ENCODE results near the gene NPR2.

Gene NPR2

DNA sequence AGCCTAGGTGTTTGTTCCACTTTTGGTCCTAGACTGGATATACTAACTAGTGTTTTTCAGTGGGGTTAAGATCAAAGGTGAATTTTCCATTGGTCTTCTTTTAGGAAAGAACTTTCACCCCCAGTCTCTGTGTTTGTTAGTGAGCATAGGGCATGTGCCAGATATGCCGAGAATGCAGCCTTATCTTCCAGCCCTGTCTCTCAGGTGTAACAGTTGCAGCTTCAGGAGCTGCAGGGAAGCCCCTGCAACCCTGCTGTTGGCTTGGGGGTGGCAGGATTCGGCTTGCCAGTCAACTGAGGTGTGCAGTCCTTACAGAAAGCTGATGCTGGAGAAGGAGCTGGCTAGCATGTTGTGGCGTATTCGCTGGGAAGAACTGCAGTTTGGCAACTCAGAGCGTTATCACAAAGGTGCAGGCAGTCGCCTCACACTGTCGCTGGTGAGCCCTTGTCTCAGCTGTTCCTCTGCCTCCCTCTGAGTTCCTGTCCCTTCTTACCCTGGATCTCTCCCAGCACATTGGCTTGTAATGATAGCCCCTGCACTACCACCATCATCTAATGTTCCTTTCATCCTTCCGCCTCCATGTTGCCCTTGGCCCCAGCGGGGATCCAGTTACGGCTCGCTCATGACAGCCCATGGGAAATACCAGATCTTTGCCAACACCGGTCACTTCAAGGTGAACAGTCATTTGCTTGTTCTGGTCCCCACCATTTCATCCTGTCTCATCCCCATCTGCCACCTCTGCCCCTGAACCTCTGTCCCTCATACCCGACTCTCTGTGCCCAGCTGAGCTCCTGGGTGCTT is 10.1 kb downstream of the NPR2 start:
- TF ChIP-seq LEF1 (IDR thresholded peaks at IDR 0.05; ENCODE audit: borderline replicate concordance), result no peak
- TF ChIP-seq HDGF (IDR thresholded peaks at IDR 0.05; ENCODE audit: borderline replicate concordance), result no peak
- no peak for DNase-seq (ENCODE audit: extremely low spot score)
- POLR2A ChIA-PET, result no interaction called here
- CTCF ChIA-PET, result no interaction called here

DNA sequence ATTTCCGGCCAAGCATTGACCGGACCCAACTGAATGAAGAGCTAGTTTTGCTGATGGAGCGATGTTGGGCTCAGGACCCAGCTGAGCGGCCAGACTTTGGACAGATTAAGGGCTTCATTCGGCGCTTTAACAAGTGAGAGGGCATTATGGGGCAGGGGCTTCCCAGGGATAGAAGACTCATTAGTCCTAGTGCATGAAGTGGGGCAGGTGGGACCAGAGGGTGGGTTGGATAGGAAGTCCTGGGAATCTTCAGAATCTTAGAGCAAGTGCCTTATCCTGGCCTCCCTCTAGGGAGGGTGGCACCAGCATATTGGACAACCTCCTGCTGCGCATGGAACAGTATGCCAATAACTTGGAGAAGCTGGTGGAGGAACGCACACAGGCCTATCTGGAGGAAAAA is 14.7 kb downstream of the NPR2 start:
- TF ChIP-seq, protein P1, sequence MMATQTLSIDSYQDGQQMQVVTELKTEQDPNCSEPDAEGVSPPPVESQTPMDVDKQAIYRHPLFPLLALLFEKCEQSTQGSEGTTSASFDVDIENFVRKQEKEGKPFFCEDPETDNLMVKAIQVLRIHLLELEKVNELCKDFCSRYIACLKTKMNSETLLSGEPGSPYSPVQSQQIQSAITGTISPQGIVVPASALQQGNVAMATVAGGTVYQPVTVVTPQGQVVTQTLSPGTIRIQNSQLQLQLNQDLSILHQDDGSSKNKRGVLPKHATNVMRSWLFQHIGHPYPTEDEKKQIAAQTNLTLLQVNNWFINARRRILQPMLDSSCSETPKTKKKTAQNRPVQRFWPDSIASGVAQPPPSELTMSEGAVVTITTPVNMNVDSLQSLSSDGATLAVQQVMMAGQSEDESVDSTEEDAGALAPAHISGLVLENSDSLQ (IDR thresholded peaks at IDR 0.05), result no peak
- POLR2A ChIA-PET, result no interaction called here
- CTCF ChIA-PET, result no interaction called here

DNA sequence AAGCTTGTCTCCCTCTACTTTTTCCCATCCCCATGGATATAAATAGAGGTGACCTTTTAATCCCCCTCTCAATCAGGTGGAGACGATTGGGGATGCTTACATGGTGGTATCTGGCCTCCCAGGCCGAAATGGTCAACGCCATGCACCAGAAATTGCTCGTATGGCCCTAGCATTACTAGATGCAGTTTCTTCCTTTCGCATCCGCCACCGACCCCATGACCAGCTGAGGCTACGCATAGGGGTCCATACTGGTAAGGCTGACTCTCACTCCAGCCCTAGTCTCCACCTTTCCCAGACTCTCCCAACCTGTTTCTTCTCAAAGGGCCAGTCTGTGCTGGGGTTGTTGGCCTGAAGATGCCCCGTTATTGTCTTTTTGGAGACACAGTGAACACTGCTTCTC is 17.0 kb downstream of the NPR2 start:
- CTCF ChIA-PET, result no interaction called here
- no peak for DNase-seq (ENCODE audit: extremely low spot score)
- POLR2A ChIA-PET, result no interaction called here
- TF ChIP-seq FOXA1 (IDR thresholded peaks at IDR 0.05), result no peak
- TF ChIP-seq LEF1 (IDR thresholded peaks at IDR 0.05; ENCODE audit: borderline replicate concordance), result no peak
- no peak for TF ChIP-seq ARNT (IDR thresholded peaks at IDR 0.05)
- TF ChIP-seq CTBP1 (IDR thresholded peaks at IDR 0.05; ENCODE audit: borderline replicate concordance), result no peak
- TF ChIP-seq NFRKB (IDR thresholded peaks at IDR 0.05), result no peak

More for the DNA sequence above, 14.7 kb downstream of the NPR2 start:
- DNase-seq (ENCODE audit: extremely low spot score), result no peak

DNA sequence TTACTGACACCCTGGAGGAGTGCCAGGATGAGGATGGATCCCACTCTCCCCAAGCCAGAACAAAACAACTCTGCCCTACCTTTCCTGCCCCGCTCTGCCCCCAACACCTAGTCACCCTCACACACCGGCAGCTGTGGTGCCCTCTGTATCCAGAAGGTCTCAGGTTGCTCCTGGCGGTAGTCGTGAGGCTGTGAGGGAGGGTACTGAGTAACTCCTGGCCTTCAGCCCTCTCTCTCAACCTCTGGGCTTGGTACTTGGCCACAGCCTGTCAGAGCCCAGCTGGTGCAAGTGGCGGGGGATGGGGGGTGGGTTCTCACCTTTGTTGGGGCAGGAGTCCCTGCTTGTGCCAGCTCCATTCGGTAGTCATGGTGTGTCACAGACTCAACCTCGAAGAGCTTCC is 18.7 kb downstream of the NPR2 start:
- POLR2A ChIA-PET, result no interaction called here
- TF ChIP-seq FOXA1 (IDR thresholded peaks at IDR 0.05), result no peak
- TF ChIP-seq HDGF (IDR thresholded peaks at IDR 0.05; ENCODE audit: borderline replicate concordance), result no peak
- no peak for TF ChIP-seq FOXM1 (IDR thresholded peaks at IDR 0.05; ENCODE audit: borderline replicate concordance)
- no peak for TF ChIP-seq CTBP1 (IDR thresholded peaks at IDR 0.05; ENCODE audit: borderline replicate concordance)
- no peak for TF ChIP-seq LEF1 (IDR thresholded peaks at IDR 0.05; ENCODE audit: borderline replicate concordance)
- no peak for TF ChIP-seq FOXK2 (IDR thresholded peaks at IDR 0.05)
- no peak for TF ChIP-seq BHLHE40 (IDR thresholded peaks at IDR 0.05; ENCODE audit: borderline replicate concordance)
- TF ChIP-seq SUZ12 (IDR thresholded peaks at IDR 0.05), result no peak
- TF ChIP-seq ZNF384 (IDR thresholded peaks at IDR 0.05), result no peak
- TF ChIP-seq TARDBP (IDR thresholded peaks at IDR 0.05), result no peak
- DNase-seq (ENCODE audit: extremely low spot score), result no peak
- CTCF ChIA-PET, result no interaction called here

DNA sequence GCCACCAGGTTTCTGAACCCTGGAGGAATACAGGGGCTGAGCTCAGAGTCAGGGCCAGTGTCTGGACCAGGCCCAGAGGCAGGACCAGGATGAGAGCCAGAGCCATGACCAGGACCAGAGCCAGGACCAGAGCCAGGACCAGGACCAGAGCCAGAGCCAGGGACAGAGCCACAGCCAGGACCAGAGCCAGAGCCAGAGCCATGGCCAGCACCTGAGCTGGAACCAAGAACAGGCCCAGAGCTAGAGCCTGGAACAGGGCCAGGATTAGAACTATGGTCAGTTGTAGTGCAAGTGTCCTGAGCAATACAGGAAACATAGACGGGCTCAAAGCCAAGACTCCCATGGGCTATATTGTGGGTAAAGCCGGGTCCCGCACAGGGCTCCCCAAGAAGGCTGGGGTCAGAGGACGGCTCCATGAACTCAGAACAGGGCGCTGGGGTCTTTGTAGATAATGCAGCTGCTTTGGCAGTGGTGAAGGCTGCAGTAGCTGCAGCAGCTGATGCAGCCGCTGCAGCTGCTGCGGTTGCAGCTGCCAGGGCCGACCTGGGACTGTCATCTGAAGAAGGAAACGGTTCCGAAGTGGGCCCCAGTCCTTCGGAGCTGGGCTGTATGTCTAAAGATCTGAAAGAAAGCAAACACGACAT is 20.1 kb downstream of the NPR2 start:
- TF ChIP-seq ARNT (IDR thresholded peaks at IDR 0.05) (no peak), BHLHE40 (IDR thresholded peaks at IDR 0.05; ENCODE audit: borderline replicate concordance) (no peak), ZNF384 (IDR thresholded peaks at IDR 0.05) (no peak), HDGF (IDR thresholded peaks at IDR 0.05; ENCODE audit: borderline replicate concordance) (no peak), FOXA1 (IDR thresholded peaks at IDR 0.05) (no peak), NFRKB (IDR thresholded peaks at IDR 0.05) (no peak)
- DNase-seq (ENCODE audit: extremely low spot score), result no peak
- POLR2A ChIA-PET, result interaction anchor here (0.9 to 1.4 kb wide), 2 partner anchors 62 to 79 kb away, joined by 3 to 4 read pairs; partner anchors contain the start of genes CREB3, RGP1 and TLN1
- CTCF ChIA-PET, result interaction anchor here (1.5 kb wide), 1 partner anchor 21 kb away, joined by 5 read pairs; no protein-coding TSS in a partner anchor

DNA sequence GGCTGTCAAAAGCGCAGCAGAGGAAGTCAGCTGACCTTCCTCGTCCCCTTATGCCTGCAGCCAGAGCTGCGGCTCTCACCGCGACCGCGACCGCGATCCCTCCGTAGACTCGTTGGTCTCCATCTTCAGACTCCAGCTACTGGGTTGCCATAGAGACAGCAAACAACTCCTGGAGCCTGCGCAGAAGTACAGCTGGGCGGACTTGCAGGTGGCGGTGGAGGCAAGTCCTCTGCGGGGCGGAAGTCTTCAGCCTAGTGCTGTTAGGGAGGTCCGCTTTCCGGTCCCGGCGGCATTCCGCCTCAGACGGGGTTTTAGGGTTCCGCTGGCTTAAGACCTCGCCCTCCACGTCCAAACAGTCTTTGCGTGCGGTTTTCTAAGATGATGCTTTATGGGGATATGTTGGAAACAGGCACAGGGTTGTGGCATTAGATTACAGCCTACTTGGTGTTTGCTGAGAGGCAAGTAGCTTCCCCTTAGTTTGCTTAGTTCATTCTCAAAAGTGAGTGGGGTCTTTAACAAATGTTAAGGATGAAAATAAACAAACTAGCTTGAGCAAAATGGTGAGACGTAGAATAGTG is 20.7 kb downstream of the NPR2 start, which contains the start of gene SPAG8:
SPAG8 (minus strand) TSS at position 238 of the 578 bp plus-strand sequence; CDS start at position 123, 115 bp downstream.
- CTCF ChIA-PET, result interaction anchor here (1.5 to 2.1 kb wide), 2 partner anchors 14 to 22 kb away, joined by 5 to 6 read pairs; no protein-coding TSS in a partner anchor
- peak; percentile 84 for DNase-seq (ENCODE audit: extremely low spot score)
- TF ChIP-seq ZNF384 (IDR thresholded peaks at IDR 0.05) (no peak), ELF4 (IDR thresholded peaks at IDR 0.05) (no peak), LEF1 (IDR thresholded peaks at IDR 0.05; ENCODE audit: borderline replicate concordance) (no peak), FOXA1 (IDR thresholded peaks at IDR 0.05) (no peak), NFRKB (IDR thresholded peaks at IDR 0.05) (no peak), SUZ12 (IDR thresholded peaks at IDR 0.05) (no peak), L3MBTL2 (conservative IDR thresholded peaks at IDR 0.05) (no peak)
- TF ChIP-seq, protein P1 (IDR thresholded peaks at IDR 0.05), result no peak
- POLR2A ChIA-PET, result interaction anchor here (0.9 to 1.4 kb wide), 2 partner anchors 62 to 80 kb away, joined by 3 to 4 read pairs; partner anchors contain the start of genes CREB3, RGP1 and TLN1

DNA sequence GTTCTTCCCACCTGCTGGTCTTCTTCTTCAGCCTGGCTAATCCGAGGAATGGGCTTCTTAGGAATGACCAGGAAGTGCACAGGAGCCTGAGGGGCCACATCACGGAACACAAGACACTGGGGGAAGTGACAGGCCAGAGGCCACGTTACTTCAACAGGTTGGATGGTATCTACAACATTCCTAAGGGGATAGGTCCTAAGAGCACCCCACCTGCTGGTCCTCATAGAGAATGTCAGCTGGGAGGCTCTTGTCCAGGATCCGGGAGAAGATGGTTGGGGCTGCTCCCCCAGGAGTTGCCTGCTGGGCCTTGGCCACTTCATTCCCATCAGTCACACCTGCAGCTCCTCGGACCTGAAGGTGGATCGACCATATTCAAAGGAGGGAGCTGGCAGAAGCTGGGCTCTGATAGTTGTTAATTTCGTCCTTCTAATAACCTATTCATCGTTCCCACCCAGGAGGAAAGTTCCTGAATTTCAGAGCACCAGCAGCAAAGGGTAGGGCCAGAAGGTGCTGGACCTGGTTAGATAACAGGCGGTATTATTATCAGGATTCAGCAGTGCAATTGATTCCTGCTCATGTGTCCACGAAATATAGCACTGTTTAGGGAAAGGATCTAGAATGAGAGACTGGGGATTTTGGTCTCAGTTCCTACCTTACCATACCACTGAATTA is 22.2 kb downstream of the NPR2 start:
- CTCF ChIA-PET, result interaction anchor here (1.3 to 2.1 kb wide), 2 partner anchors 13 to 90 kb away, joined by 3 to 6 read pairs; no protein-coding TSS in a partner anchor
- DNase-seq (ENCODE audit: extremely low spot score), result peak; percentile 30
- POLR2A ChIA-PET, result interaction anchor here (0.7 to 2.0 kb wide), 15 partner anchors 9 to 376 kb away, joined by 3 to 9 read pairs (median 4); partner anchors contain the start of genes CREB3, FAM221B, GBA2 and RGP1
- TF ChIP-seq LEF1 (IDR thresholded peaks at IDR 0.05; ENCODE audit: borderline replicate concordance) (no peak), ARNT (IDR thresholded peaks at IDR 0.05) (no peak), L3MBTL2 (conservative IDR thresholded peaks at IDR 0.05) (no peak), BHLHE40 (IDR thresholded peaks at IDR 0.05; ENCODE audit: borderline replicate concordance) (no peak), CTBP1 (IDR thresholded peaks at IDR 0.05; ENCODE audit: borderline replicate concordance) (no peak), TARDBP (IDR thresholded peaks at IDR 0.05) (no peak), FOXK2 (IDR thresholded peaks at IDR 0.05) (no peak), SUZ12 (IDR thresholded peaks at IDR 0.05) (no peak), SP1 (IDR thresholded peaks at IDR 0.05) (no peak), FOXM1 (IDR thresholded peaks at IDR 0.05; ENCODE audit: borderline replicate concordance) (no peak), HDGF (IDR thresholded peaks at IDR 0.05; ENCODE audit: borderline replicate concordance) (no peak), FOXA1 (IDR thresholded peaks at IDR 0.05) (no peak), ELF4 (IDR thresholded peaks at IDR 0.05) (no peak), ZNF384 (IDR thresholded peaks at IDR 0.05) (no peak), NFRKB (IDR thresholded peaks at IDR 0.05) (no peak)
- TF ChIP-seq, protein P1 (IDR thresholded peaks at IDR 0.05), result no peak
